C1 segment of cervical spinal cord (tissue), 14 donors: ENCODE data around the gene ADD3.

ENCODE experiments used
- DNase-seq, 14 donors: peaks; one replicate each; lab custom pipeline; 2025; lab: John Stamatoyannopoulos, UW

Gene ADD3

GRCh38 chr10:110059925-110060324 lies 52.1 kb downstream of the ADD3 start:
- no peak for DNase-seq

- no peak for DNase-seq
Observed at GRCh38 chr10:110061687-110062086, 53.9 kb downstream of the ADD3 start.

- no peak for DNase-seq
Observed at GRCh38 chr10:110065269-110065668, 57.5 kb downstream of the ADD3 start.

GRCh38 chr10:110067960-110068770 lies 60.4 kb downstream of the ADD3 start:
- no peak for DNase-seq

GRCh38 chr10:110068780-110069179 lies 61.0 kb downstream of the ADD3 start:
- no peak for DNase-seq

GRCh38 chr10:110069502-110069982 lies 61.8 kb downstream of the ADD3 start:
- DNase-seq: no peak

GRCh38 chr10:110073896-110074295 lies 66.1 kb downstream of the ADD3 start:
- DNase-seq: no peak

GRCh38 chr10:110074298-110074697 lies 66.5 kb downstream of the ADD3 start:
- DNase-seq: no peak

- no peak for DNase-seq
Observed at GRCh38 chr10:110074758-110075671, 67.2 kb downstream of the ADD3 start.

- DNase-seq: no peak
Observed at GRCh38 chr10:110075686-110076085, 67.9 kb downstream of the ADD3 start.

- no peak for DNase-seq
Observed at GRCh38 chr10:110076559-110077318, 69.0 kb downstream of the ADD3 start.

- DNase-seq: peak in 7 of 14 donors; percentile 8 to 45 (median 23)
Observed at GRCh38 chr10:110077436-110078130, 69.8 kb downstream of the ADD3 start.

GRCh38 chr10:110078317-110078716 lies 70.5 kb downstream of the ADD3 start:
- no peak for DNase-seq

GRCh38 chr10:110081911-110082310 lies 74.1 kb downstream of the ADD3 start:
- DNase-seq: peak in 2 of 14 donors; percentile 3 to 15

GRCh38 chr10:110083884-110084283 lies 76.1 kb downstream of the ADD3 start:
- no peak for DNase-seq

- DNase-seq: no peak
Observed at GRCh38 chr10:110087682-110088081, 79.9 kb downstream of the ADD3 start.

GRCh38 chr10:110088367-110089104 lies 80.8 kb downstream of the ADD3 start:
- DNase-seq: no peak

GRCh38 chr10:110091830-110092229 lies 84.0 kb downstream of the ADD3 start:
- DNase-seq: no peak

GRCh38 chr10:110093722-110094121 lies 85.9 kb downstream of the ADD3 start:
- DNase-seq: no peak

- no peak for DNase-seq
Observed at GRCh38 chr10:110094786-110095185, 87.0 kb downstream of the ADD3 start.
